GM12878 (cell line): ENCODE data around the gene LAMA5. TPM values are rescaled to one million over a fixed set of nuclear protein-coding genes. Genes with fewer than 3 reads are reported as not detected.
A peak's percentile ranks its signal among the peaks of the same experiment; 100 is the strongest.

ENCODE experiments used
- BACH1 ChIP-seq: fragments of 450-650 bp; IDR thresholded peaks from 2 replicates; pipeline ENCODE4 v1.6.1; 2017; ENCODE audit warnings: mild to moderate bottlenecking, borderline replicate concordance
- BCL11A ChIP-seq: IDR thresholded peaks from 2 replicates; pipeline ENCODE4 v1.6.1; 2011; ENCODE audit warnings: low read depth, low read length
- CBX3 ChIP-seq: fragments of 200-600 bp; sonication (generic); IDR thresholded peaks from 2 replicates; pipeline ENCODE4 v1.6.1; 2016; ENCODE audit warnings: low read depth, borderline replicate concordance
- CBX5 ChIP-seq: sonication (generic); IDR thresholded peaks from 2 replicates; pipeline ENCODE4 v1.6.1; 2016; ENCODE audit warnings: low read depth, moderate library complexity, mild to moderate bottlenecking, inconsistent platforms
- CHD1 ChIP-seq: IDR thresholded peaks from 2 replicates; pipeline ENCODE4 v1.6.1; 2012; ENCODE audit warnings: low read depth, low read length, improper control_type of control experiment
- CREB1 ChIP-seq: IDR thresholded peaks from 2 replicates; pipeline ENCODE4 v1.6.1; 2012; ENCODE audit warnings: low read depth, mild to moderate bottlenecking, inconsistent platforms
- CREM ChIP-seq: IDR thresholded peaks from 2 replicates; pipeline ENCODE4 v1.6.1; 2014; ENCODE audit warnings: antibody characterized with exemption, low read depth
- DPF2 ChIP-seq: fragments of 450-650 bp; IDR thresholded peaks from 2 replicates; pipeline ENCODE4 v1.6.1; 2017; ENCODE audit warnings: mild to moderate bottlenecking
- GATAD2B ChIP-seq: fragments of 450-650 bp; conservative IDR thresholded peaks from 2 replicates; pipeline ENCODE4 v1.6.1; 2017; ENCODE audit warnings: low read depth, mild to moderate bottlenecking, moderate library complexity
- KLF5 ChIP-seq: fragments of 450-650 bp; IDR thresholded peaks from 2 replicates; pipeline ENCODE4 v1.6.1; 2014; ENCODE audit warnings: mild to moderate bottlenecking; ENCODE audit not compliant: partially characterized antibody
- MEF2B ChIP-seq: fragments of 450-650 bp; IDR thresholded peaks from 2 replicates; pipeline ENCODE4 v1.6.1; 2018; ENCODE audit warnings: mild to moderate bottlenecking, moderate library complexity; ENCODE audit not compliant: partially characterized antibody, poor library complexity, severe bottlenecking
- NR2C2 ChIP-seq: IDR thresholded peaks from 2 replicates; pipeline ENCODE4 v1.6.1; 2011; ENCODE audit warnings: borderline replicate concordance, low read depth; ENCODE audit not compliant: control insufficient read depth, insufficient read length
- SIX5 ChIP-seq: IDR thresholded peaks from 2 replicates; pipeline ENCODE4 v1.6.1; 2011; ENCODE audit warnings: mild to moderate bottlenecking, low read depth, low read length, moderate library complexity; ENCODE audit not compliant: severe bottlenecking
- SMC3 ChIP-seq: IDR thresholded peaks from 2 replicates; pipeline ENCODE4 v1.6.1; 2011; ENCODE audit warnings: low read length, improper control_type of control experiment, borderline replicate concordance
- SUZ12 ChIP-seq: fragments of 200-600 bp; sonication (generic); IDR thresholded peaks from one replicate; pipeline ENCODE4 v1.6.1; 2018; ENCODE audit warnings: antibody characterized with exemption, mild to moderate bottlenecking; ENCODE audit not compliant: unreplicated experiment
- TARDBP ChIP-seq: IDR thresholded peaks from 2 replicates; pipeline ENCODE4 v1.6.1; 2016; ENCODE audit warnings: borderline replicate concordance
- WRNIP1 ChIP-seq: IDR thresholded peaks from 2 replicates; pipeline ENCODE4 v1.6.1; 2011; ENCODE audit warnings: low read depth, low read length, improper control_type of control experiment, borderline replicate concordance
- YY1 ChIP-seq: IDR thresholded peaks from 2 replicates; pipeline ENCODE4 v1.6.1; 2011; ENCODE audit warnings: low read depth, mild to moderate bottlenecking, low read length
- ZNF207 ChIP-seq: fragments of 450-650 bp; IDR thresholded peaks from 2 replicates; pipeline ENCODE4 v1.6.1; 2014; ENCODE audit warnings: antibody characterized with exemption, mild to moderate bottlenecking, borderline replicate concordance
- ZNF622 ChIP-seq: fragments of 450-650 bp; IDR thresholded peaks from 2 replicates; pipeline ENCODE4 v1.6.1; 2017; ENCODE audit warnings: mild to moderate bottlenecking, inconsistent platforms
- polyA plus RNA-seq, 11 experiments: library from polyadenylated mRNA; depleted of rRNA in 4 of 11; unstranded in 6 of 11; stranded (reverse) in 5 of 11; fragments of >200 nt; fragmentation: Nextera tagmentation in 4 of 11; fragmentation: Illumina TruSeq in 1 of 11; extraction: Ambion mirVana in 4 of 11; extraction: Trizol in 1 of 11; gene quantifications; 1 replicate in 1 of 11; 2 replicates in 10 of 11; pipeline versions ENCODE4 v1.2.1 to v1.2.3, GENCODE V29; 2011 to 2016; ENCODE audit warnings: inconsistent platforms in 2 of 11, missing spikeins in 2 of 11, low read depth in 1 of 11
- total RNA-seq, 4 experiments: library from RNA; depleted of rRNA in 3 of 4; stranded (reverse); fragments of >200 nt in 3 of 4; fragmentation: Illumina TruSeq in 1 of 4; extraction: Trizol in 1 of 4; gene quantifications; 2 replicates each; pipeline versions ENCODE4 v1.2.1 to v1.2.3, GENCODE V29; 2013 to 2021
- TF ChIP-seq, protein P1 (sequence below): fragments of 450-650 bp; IDR thresholded peaks from 2 replicates; pipeline ENCODE4 v1.6.1; 2017; ENCODE audit warnings: low read depth, mild to moderate bottlenecking, moderate library complexity
- TF ChIP-seq, protein P2 (sequence below): fragments of 450-650 bp; formaldehyde crosslinking; IDR thresholded peaks from 2 replicates; pipeline ENCODE4 v1.5.0; 2022; ENCODE audit warnings: mild to moderate bottlenecking, missing genetic modification characterization
- TF ChIP-seq, protein P3 (sequence below): fragments of 450-650 bp; IDR thresholded peaks from 2 replicates; pipeline ENCODE4 v1.6.1; 2016; ENCODE audit warnings: mild to moderate bottlenecking, moderate library complexity, borderline replicate concordance

LAMA5 gene
- total and polyA plus RNA-seq, 10 of the 15 experiments (the other 5 are each of a cell fraction or from before 2014, with no cell fraction given) = 0.09 to 3.1 (median 1.6) TPM; not detected in 3

DNA sequence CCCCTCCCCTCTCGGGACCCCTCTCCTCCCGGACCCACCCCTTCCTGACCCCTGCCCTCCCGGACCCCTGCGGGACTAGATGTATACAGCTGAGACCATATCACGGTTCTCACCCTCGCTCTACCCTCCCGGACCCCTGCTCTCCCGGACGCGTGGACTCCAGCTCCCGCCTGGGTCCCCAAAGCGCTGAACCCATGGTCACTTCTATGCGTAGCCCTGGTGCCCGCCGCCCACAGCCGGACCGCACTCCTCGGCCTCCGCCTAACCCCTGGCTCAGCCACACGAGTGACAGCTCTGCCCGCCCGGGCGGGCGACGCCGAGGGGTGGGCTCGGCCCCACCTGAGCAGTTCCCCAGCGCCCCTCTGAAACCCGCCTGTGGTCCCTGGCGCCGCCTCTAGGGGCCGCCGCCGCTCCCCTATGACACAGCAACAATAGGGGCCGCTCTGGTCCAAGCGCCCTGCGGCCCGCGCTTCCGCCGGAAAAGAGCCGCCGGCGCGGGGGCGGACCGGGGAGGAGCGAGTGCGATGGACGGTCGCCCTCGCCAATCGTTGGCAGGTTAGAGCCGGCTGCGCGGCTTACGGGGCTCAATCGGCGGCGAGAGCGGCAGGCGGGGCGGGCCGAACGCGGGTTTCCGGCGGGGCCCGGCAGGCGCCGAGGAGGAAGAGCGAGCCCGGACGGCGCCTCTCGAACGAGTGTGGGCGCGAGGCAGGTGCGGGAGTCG, 64.6 kb downstream of the LAMA5 start, which contains the start of gene ADRM1 (continued):
- 0 out of 2 replicates have a peak, but pooled peaks have one; percentile 58 for TF ChIP-seq CBX5
- TF ChIP-seq SUZ12 = no peak
- peak; percentile 70 for TF ChIP-seq YY1
- TF ChIP-seq DPF2 = peak; percentile 99
- TF ChIP-seq CREB1 = peak; percentile 87
- TF ChIP-seq GATAD2B = peak; percentile 88
- TF ChIP-seq MEF2B = peak; percentile 38
- TF ChIP-seq SMC3 = peak; percentile 47
- TF ChIP-seq, protein P1, sequence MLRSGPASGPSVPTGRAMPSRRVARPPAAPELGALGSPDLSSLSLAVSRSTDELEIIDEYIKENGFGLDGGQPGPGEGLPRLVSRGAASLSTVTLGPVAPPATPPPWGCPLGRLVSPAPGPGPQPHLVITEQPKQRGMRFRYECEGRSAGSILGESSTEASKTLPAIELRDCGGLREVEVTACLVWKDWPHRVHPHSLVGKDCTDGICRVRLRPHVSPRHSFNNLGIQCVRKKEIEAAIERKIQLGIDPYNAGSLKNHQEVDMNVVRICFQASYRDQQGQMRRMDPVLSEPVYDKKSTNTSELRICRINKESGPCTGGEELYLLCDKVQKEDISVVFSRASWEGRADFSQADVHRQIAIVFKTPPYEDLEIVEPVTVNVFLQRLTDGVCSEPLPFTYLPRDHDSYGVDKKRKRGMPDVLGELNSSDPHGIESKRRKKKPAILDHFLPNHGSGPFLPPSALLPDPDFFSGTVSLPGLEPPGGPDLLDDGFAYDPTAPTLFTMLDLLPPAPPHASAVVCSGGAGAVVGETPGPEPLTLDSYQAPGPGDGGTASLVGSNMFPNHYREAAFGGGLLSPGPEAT = no peak
- TF ChIP-seq WRNIP1 = no peak
- no peak for TF ChIP-seq CHD1
- peak; percentile 39 for TF ChIP-seq SIX5
- no peak for TF ChIP-seq TARDBP
- TF ChIP-seq BACH1 = peak; percentile 32; the same call in 1 of the 2 replicates
- peak; percentile 64 for TF ChIP-seq CREM
- no peak for TF ChIP-seq CBX3
- TF ChIP-seq, protein P2, sequence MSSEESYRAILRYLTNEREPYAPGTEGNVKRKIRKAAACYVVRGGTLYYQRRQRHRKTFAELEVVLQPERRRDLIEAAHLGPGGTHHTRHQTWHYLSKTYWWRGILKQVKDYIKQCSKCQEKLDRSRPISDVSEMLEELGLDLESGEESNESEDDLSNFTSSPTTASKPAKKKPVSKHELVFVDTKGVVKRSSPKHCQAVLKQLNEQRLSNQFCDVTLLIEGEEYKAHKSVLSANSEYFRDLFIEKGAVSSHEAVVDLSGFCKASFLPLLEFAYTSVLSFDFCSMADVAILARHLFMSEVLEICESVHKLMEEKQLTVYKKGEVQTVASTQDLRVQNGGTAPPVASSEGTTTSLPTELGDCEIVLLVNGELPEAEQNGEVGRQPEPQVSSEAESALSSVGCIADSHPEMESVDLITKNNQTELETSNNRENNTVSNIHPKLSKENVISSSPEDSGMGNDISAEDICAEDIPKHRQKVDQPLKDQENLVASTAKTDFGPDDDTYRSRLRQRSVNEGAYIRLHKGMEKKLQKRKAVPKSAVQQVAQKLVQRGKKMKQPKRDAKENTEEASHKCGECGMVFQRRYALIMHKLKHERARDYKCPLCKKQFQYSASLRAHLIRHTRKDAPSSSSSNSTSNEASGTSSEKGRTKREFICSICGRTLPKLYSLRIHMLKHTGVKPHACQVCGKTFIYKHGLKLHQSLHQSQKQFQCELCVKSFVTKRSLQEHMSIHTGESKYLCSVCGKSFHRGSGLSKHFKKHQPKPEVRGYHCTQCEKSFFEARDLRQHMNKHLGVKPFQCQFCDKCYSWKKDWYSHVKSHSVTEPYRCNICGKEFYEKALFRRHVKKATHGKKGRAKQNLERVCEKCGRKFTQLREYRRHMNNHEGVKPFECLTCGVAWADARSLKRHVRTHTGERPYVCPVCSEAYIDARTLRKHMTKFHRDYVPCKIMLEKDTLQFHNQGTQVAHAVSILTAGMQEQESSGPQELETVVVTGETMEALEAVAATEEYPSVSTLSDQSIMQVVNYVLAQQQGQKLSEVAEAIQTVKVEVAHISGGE (CRISPR knock-in tag) = no peak
- no peak for TF ChIP-seq BCL11A
- no peak for TF ChIP-seq ZNF622
- no peak for TF ChIP-seq NR2C2
- TF ChIP-seq ZNF207 = peak; percentile 98
- TF ChIP-seq KLF5 = peak; percentile 90
- TF ChIP-seq, protein P3, sequence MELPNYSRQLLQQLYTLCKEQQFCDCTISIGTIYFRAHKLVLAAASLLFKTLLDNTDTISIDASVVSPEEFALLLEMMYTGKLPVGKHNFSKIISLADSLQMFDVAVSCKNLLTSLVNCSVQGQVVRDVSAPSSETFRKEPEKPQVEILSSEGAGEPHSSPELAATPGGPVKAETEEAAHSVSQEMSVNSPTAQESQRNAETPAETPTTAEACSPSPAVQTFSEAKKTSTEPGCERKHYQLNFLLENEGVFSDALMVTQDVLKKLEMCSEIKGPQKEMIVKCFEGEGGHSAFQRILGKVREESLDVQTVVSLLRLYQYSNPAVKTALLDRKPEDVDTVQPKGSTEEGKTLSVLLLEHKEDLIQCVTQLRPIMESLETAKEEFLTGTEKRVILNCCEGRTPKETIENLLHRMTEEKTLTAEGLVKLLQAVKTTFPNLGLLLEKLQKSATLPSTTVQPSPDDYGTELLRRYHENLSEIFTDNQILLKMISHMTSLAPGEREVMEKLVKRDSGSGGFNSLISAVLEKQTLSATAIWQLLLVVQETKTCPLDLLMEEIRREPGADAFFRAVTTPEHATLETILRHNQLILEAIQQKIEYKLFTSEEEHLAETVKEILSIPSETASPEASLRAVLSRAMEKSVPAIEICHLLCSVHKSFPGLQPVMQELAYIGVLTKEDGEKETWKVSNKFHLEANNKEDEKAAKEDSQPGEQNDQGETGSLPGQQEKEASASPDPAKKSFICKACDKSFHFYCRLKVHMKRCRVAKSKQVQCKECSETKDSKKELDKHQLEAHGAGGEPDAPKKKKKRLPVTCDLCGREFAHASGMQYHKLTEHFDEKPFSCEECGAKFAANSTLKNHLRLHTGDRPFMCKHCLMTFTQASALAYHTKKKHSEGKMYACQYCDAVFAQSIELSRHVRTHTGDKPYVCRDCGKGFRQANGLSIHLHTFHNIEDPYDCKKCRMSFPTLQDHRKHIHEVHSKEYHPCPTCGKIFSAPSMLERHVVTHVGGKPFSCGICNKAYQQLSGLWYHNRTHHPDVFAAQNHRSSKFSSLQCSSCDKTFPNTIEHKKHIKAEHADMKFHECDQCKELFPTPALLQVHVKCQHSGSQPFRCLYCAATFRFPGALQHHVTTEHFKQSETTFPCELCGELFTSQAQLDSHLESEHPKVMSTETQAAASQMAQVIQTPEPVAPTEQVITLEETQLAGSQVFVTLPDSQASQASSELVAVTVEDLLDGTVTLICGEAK = peak; percentile 91
